Osteocyte (in vitro differentiated cells): ENCODE data around the gene RSBN1L. TPM values are rescaled to one million over a fixed set of nuclear protein-coding genes. Genes with fewer than 3 reads are reported as not detected.
A peak's percentile ranks its signal among the peaks of the same experiment; 100 is the strongest.

Source experiments
- DNase-seq: peaks from one replicate; pipeline ENCODE4 v3.0.0; 2021; ENCODE audit warnings: mixed read lengths; ENCODE audit not compliant: unreplicated experiment; ENCODE audit errors: extremely low spot score
- H3K27ac Mint-ChIP-seq: one replicate; pipeline ENCODE4 v1.8.0; 2021; ENCODE audit warnings: mild to moderate bottlenecking, mixed read lengths; ENCODE audit not compliant: unreplicated experiment
- H3K27me3 Mint-ChIP-seq: one replicate; pipeline ENCODE4 v1.8.0; 2021; ENCODE audit warnings: mixed read lengths; ENCODE audit not compliant: unreplicated experiment
- H3K36me3 Mint-ChIP-seq: one replicate; pipeline ENCODE4 v1.8.0; 2021; ENCODE audit warnings: mixed read lengths; ENCODE audit not compliant: unreplicated experiment
- H3K4me1 Mint-ChIP-seq: one replicate; pipeline ENCODE4 v1.8.0; 2021; ENCODE audit warnings: mixed read lengths; ENCODE audit not compliant: unreplicated experiment
- H3K4me3 Mint-ChIP-seq: one replicate; pipeline ENCODE4 v1.8.0; 2021; ENCODE audit warnings: mild to moderate bottlenecking, moderate library complexity, mixed read lengths; ENCODE audit not compliant: unreplicated experiment
- H3K9me3 Mint-ChIP-seq: one replicate; pipeline ENCODE4 v1.8.0; 2021; ENCODE audit warnings: mixed read lengths; ENCODE audit not compliant: unreplicated experiment
- total RNA-seq: library from RNA; stranded (reverse); gene quantifications from 2 replicates; pipeline ENCODE4 v1.2.1, GENCODE V29; 2021
- TF ChIP-seq, protein P1 (sequence below): fragments of 200-600 bp; sonication (generic); IDR thresholded peaks from 2 replicates; pipeline ENCODE4 v1.5.0; 2021; ENCODE audit warnings: antibody characterized with exemption, mild to moderate bottlenecking, moderate library complexity

The RSBN1L gene
- total RNA-seq, 1 donor from 2014 or later, result 13.0 TPM

DNA sequence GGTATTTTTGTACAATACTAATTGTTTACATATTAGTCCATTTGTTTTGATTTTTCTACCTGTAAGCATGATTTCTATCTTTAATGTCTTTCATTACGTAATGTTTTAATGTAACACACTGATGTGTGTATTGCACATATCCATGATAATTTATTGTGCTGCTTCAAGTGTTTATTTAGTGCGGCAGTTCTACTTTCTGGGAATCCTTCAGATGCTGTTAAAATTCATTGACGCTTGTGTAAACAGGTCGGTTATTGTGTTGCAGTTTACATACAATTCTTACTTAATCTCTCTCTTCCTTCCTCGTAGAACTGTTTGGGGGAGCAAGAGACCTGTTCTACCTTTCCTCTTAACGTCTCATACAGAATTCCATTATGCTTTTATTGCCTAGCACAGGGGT is 95.1 kb downstream of the RSBN1L start:
- Mint-ChIP-seq H3K27ac (no peak overlapping the region), H3K4me3 (no peak overlapping the region), H3K4me1 (peaks cover 10% of the 10 kb centered on the region), H3K9me3 (no peaks in the 10 kb centered on the region), H3K27me3 (no peaks in the 10 kb centered on the region), H3K36me3 (peaks cover 9% of the 10 kb centered on the region)
- TF ChIP-seq, protein P1, sequence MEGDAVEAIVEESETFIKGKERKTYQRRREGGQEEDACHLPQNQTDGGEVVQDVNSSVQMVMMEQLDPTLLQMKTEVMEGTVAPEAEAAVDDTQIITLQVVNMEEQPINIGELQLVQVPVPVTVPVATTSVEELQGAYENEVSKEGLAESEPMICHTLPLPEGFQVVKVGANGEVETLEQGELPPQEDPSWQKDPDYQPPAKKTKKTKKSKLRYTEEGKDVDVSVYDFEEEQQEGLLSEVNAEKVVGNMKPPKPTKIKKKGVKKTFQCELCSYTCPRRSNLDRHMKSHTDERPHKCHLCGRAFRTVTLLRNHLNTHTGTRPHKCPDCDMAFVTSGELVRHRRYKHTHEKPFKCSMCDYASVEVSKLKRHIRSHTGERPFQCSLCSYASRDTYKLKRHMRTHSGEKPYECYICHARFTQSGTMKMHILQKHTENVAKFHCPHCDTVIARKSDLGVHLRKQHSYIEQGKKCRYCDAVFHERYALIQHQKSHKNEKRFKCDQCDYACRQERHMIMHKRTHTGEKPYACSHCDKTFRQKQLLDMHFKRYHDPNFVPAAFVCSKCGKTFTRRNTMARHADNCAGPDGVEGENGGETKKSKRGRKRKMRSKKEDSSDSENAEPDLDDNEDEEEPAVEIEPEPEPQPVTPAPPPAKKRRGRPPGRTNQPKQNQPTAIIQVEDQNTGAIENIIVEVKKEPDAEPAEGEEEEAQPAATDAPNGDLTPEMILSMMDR, result no peak
- DNase-seq, result no peak

DNA sequence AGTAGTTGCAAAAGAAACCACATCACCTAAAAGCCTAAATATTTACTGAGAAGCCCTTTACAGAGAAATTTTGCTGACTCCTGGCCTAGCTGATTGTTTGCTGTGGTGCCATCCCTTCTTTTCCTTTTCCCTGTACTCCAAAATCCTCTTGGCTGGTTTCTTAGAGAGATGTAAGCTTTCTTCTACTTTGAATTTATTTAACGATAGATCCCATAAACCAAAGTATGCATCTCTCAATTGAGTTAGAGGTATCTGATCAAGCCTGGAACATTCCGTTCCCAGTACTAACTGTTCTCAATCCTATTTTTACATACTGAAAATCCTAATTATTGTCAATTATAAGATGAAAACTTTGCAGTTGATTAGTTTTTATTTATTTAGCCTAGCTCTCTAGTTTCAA is 95.7 kb downstream of the RSBN1L start:
- Mint-ChIP-seq H3K4me1 (peaks cover 17% of the 10 kb centered on the region), H3K9me3 (no peaks in the 10 kb centered on the region), H3K27me3 (no peaks in the 10 kb centered on the region), H3K4me3 (no peak overlapping the region), H3K27ac (no peak overlapping the region), H3K36me3 (peaks cover 7% of the 10 kb centered on the region)
- TF ChIP-seq, protein P1, result no peak
- no peak for DNase-seq

DNA sequence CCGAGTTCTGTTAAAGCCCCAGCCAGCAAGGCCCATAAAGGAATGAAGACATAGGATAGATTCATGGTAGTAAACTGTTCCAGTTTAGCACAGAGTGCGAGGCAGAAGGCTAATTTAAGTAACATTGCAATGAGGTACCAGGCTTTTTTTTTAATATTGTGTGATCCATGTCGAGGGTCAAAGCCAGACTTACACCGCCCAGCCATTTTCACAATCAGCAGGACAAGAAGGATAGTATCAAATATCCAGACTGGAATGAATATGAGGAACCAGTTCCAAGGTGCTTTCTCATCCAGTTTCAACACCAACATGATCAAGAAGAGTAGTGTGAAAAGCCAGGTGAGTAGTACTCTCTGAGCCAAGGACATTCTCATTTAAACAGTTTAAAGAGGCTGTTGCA is 97.7 kb downstream of the RSBN1L start:
- Mint-ChIP-seq H3K4me1 (peaks cover 26% of the 10 kb centered on the region), H3K36me3 (peaks cover 7% of the 10 kb centered on the region), H3K27me3 (no peaks in the 10 kb centered on the region), H3K4me3 (no peak overlapping the region), H3K27ac (no peak overlapping the region), H3K9me3 (no peaks in the 10 kb centered on the region)
- DNase-seq, result no peak
- TF ChIP-seq, protein P1, result no peak

DNA sequence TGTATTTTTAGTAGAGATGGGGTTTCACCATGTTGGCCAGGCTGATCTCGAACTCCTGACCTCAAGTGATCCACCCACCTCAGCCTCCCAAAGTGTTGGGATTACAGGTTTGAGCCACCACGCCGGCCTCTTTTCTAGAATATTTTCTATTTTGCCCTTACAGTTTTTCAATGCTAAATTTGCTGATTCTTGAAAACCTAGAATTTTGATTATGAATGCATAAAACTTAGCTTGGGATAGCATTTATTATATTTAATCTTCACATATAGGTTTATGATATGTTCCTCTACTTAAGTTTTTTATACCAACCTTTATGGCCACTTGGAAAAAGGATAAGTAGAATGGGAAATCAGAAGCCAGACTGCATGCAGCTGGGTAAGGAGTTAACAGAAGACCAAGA is 99.8 kb downstream of the RSBN1L start:
- Mint-ChIP-seq H3K36me3 (peaks cover 7% of the 10 kb centered on the region), H3K27ac (no peak overlapping the region), H3K4me3 (peak overlapping the region; percentile 92), H3K9me3 (no peaks in the 10 kb centered on the region), H3K27me3 (no peaks in the 10 kb centered on the region), H3K4me1 (peaks cover 37% of the 10 kb centered on the region)
- TF ChIP-seq, protein P1, result no peak
- no peak for DNase-seq

DNA sequence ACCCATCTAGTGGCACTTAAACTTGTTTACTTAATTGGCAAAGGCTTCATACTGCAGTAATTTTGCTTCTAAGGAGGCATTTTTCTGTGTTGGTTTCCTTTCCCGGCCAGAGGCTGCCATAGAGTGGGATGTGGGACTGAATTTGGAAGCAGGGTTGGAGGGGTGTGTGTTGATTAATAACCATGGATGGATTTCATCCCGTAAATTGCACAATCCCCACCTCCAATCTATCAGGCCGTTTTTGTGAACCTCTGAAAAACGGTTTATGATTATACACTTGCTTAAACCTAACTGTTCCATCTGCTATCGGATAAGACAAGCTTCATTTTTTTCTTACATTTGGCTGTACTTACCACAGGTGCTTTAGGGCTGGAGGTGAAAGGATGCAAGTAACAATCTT is 100.7 kb downstream of the RSBN1L start:
- Mint-ChIP-seq H3K27ac (no peak overlapping the region), H3K36me3 (peaks cover 7% of the 10 kb centered on the region), H3K9me3 (no peaks in the 10 kb centered on the region), H3K27me3 (no peaks in the 10 kb centered on the region), H3K4me3 (peak overlapping the region; percentile 92), H3K4me1 (peaks cover 38% of the 10 kb centered on the region)
- DNase-seq, result no peak
- TF ChIP-seq, protein P1, result no peak
